Spinal cord (tissue), 10 donors: ENCODE data around the gene RPS3A. TPM values are rescaled to one million over a fixed set of nuclear protein-coding genes. Genes with fewer than 3 reads are reported as not detected.
"Not testable (repeated sequence)": the region's sequence is repeated elsewhere in the genome, so short reads cannot be mapped to it uniquely, and the experiment has no call there.

Experiments used
- DNase-seq, 6 donors: peaks; one replicate each; pipeline versions ENCODE4 v3.0.0 to v3.0.0-alpha.2; 2013 to 2015; ENCODE audit warnings: low spot score in 6 of 6, low read depth in 4 of 6
- H3K27ac ChIP-seq: one replicate; pipeline ENCODE4 v1.5.1; 2013; ENCODE audit warnings: low read depth, low read length, control low read depth
- H3K27me3 ChIP-seq: one replicate; pipeline ENCODE4 v1.6.1; 2013; ENCODE audit warnings: low read length; ENCODE audit not compliant: control insufficient read depth, insufficient read depth
- H3K36me3 ChIP-seq: one replicate; pipeline ENCODE4 v1.6.1; 2013; ENCODE audit warnings: low read length; ENCODE audit not compliant: control insufficient read depth, insufficient read depth
- H3K4me1 ChIP-seq: one replicate; pipeline ENCODE4 v1.6.1; 2013; ENCODE audit warnings: low read length; ENCODE audit not compliant: control insufficient read depth, insufficient read depth
- H3K4me3 ChIP-seq: one replicate; pipeline ENCODE4 v1.5.1; 2013; ENCODE audit warnings: low read depth, low read length, control low read depth
- H3K9me3 ChIP-seq: one replicate; pipeline ENCODE4 v1.6.1; 2013; ENCODE audit warnings: low read length; ENCODE audit not compliant: control insufficient read depth, insufficient read depth
- WGBS: methylation state at CpG from one replicate; pipeline ENCODE4 v1.1.5; 2013; ENCODE audit warnings: missing lambda C conversion rate; ENCODE audit not compliant: insufficient coverage; 5-methylcytosine and 5-hydroxymethylcytosine counted together
- long read RNA-seq, 4 donors: transcript quantifications; one replicate each; lab custom pipeline, GENCODE V29; 2026
- polyA plus RNA-seq, 2 donors: library from polyadenylated mRNA; unstranded; fragments of 120-200 nt; gene quantifications; one replicate each; pipeline ENCODE4 v1.2.1, GENCODE V29; 2013; ENCODE audit not compliant: insufficient read length in 2 of 2
- total RNA-seq, 2 donors: library from RNA; depleted of rRNA in 1 of 2; stranded (reverse); fragments of 120-200 nt in 1 of 2; fragments of >200 nt in 1 of 2; gene quantifications; one replicate each; pipeline versions ENCODE4 v1.2.3 to v1.2.4, GENCODE V29; 2013 to 2014
- donor health status: healthy.

RPS3A gene
- total RNA-seq: 1,000 to 10,000 TPM; 1,819 to 3,494 TPM
- 1,000 to 10,000 TPM; 2,006 to 2,096 TPM for polyA plus RNA-seq
- long read RNA-seq, donor 1, transcript RPS3A-205 (6 exons, 674 nt): minor isoform, 6 of 1,526 reads
- long read RNA-seq, donor 1, transcript RPS3A-208 (4 exons, 576 nt): minor isoform, 16 of 1,526 reads
- long read RNA-seq, donor 1, transcript RPS3A-201 (6 exons, 934 nt): major isoform, 1,309 of 1,526 reads
- long read RNA-seq, donor 1, partial matches to known transcripts: 179 of 1,526 reads
- long read RNA-seq, donor 1, other reads (novel, unspliced or antisense): 12 of 1,526 reads
- long read RNA-seq, donor 2, transcript RPS3A-208 (4 exons, 576 nt): minor isoform, 12 of 627 reads
- long read RNA-seq, donor 2, transcript RPS3A-201 (6 exons, 934 nt): major isoform, 553 of 627 reads
- long read RNA-seq, donor 2, partial matches to known transcripts: 52 of 627 reads
- long read RNA-seq, donor 2, other reads (novel, unspliced or antisense): 7 of 627 reads
- long read RNA-seq, donor 3, transcript RPS3A-205 (6 exons, 674 nt): minor isoform, 9 of 923 reads
- long read RNA-seq, donor 3, transcript RPS3A-201 (6 exons, 934 nt): major isoform, 844 of 923 reads
- long read RNA-seq, donor 3, transcript RPS3A-208 (4 exons, 576 nt): minor isoform, 5 of 923 reads
- long read RNA-seq, donor 3, partial matches to known transcripts: 62 of 923 reads
- long read RNA-seq, donor 3, other reads (novel, unspliced or antisense): 0 of 923 reads
- long read RNA-seq, donor 4, transcript RPS3A-210 (6 exons, 845 nt): minor isoform, 9 of 8,709 reads
- long read RNA-seq, donor 4, transcript RPS3A-201 (6 exons, 934 nt): major isoform, 7,527 of 8,709 reads
- long read RNA-seq, donor 4, transcript RPS3A-205 (6 exons, 674 nt): minor isoform, 78 of 8,709 reads
- long read RNA-seq, donor 4, transcript RPS3A-208 (4 exons, 576 nt): minor isoform, 40 of 8,709 reads
- long read RNA-seq, donor 4, partial matches to known transcripts: 810 of 8,709 reads
- long read RNA-seq, donor 4, other reads (novel, unspliced or antisense): 236 of 8,709 reads

DNA sequence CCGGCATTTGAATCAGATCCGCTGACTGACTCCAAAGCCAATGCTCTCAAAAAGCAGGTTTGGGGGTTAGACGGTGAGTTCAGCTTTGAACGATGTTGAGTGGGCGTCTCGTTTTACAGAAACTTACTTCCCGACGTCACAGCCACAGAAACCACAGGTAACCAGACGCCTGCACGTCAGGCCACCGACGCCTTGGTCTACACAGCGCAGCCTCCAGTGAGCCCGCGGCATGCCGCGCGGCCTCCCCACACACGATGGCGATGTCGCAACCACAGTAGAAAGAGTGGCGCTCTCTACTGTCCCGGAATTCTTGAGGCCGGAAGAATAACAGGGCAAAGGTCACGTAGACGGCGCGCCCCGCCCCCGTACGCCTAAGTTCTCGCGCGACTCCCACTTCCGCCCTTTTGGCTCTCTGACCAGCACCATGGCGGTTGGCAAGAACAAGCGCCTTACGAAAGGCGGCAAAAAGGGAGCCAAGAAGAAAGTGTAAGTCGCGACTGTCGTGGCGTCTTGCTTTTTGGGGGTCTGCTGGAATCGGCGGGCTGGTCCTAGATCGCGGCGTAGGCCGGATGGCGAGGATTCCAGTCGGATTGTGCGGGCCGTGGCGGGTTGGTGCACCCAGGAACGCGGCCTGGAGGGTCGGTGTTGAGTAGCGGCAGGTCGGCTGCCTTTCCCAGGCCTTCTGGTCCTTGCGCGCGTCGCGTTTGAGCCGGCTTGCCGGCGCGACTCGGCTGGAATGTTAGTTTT is at the start of gene RPS3A:
Gene RPS3A (plus strand): TSS at position 400 of the 747 bp plus-strand sequence. CDS start 25 bp downstream, at position 425.
- Histone ChIP-seq H3K9me3 (no peaks in the 10 kb centered on the region), H3K4me1 (no peaks in the 10 kb centered on the region), H3K27ac (peak within 1 kb of the TSS; percentile 94), H3K36me3 (peaks cover 11% of the 10 kb centered on the region), H3K4me3 (peak within 1 kb of the TSS; percentile 88), H3K27me3 (no peaks in the 10 kb centered on the region)
- DNase-seq: peak; percentile 95 to 99 (median 98)
- WGBS: 1% methylated on average over 65 of the region's 69 CpGs

DNA sequence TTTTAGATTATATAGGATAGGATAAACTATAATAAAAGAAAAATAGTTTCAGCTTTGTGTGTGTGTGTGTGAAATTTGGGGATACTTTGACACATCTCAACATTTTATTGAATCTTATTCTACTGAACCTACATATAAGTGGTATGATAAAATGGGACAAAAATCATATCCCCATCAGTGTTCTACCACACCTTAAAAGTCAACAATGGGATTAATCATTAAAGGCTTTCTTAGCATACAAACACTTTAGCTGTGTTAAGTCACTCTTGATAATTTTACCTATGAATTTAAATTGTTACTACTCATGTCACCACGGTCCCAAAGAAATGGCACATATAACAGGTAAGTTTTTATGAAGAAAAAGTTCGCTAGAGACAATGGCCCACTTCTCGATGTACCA is 46.6 kb upstream of the RPS3A start:
- DNase-seq: no peak
- Histone ChIP-seq H3K27ac (no peak overlapping the region), H3K4me1 (no peaks in the 10 kb centered on the region)

DNA sequence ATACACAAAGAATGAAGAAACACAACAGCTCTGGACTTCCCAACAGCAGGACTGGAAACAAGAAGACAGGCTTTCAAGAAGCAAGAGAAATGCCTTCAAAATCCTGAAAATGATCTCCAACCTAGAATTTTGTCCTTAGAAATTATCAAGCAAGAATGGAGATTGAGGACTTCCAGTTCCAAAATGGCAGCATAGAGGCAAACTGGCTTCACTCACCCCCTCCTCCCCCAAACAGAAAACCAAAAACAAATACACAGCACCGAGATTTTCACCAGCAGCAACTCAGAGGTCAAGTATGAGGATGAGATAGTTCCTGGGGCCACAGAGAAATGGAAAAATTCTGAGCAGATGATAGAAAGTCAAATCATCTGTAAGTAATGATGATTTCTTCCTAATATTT is 43.9 kb upstream of the RPS3A start:
- peaks cover 1% of the 10 kb centered on the region for H3K9me3 ChIP-seq
- no peaks in the 10 kb centered on the region for H3K36me3 ChIP-seq
- no peaks in the 10 kb centered on the region for H3K4me1 ChIP-seq
- no peak for DNase-seq
- no CpG with 5 or more reads among the region's 1 CpG for WGBS
- no peak overlapping the region for H3K4me3 ChIP-seq
- H3K27ac ChIP-seq: no peak overlapping the region
- H3K27me3 ChIP-seq: no peaks in the 10 kb centered on the region

More for the DNA sequence above, 46.6 kb upstream of the RPS3A start:
- Histone ChIP-seq H3K36me3 (no peaks in the 10 kb centered on the region), H3K4me3 (no peak overlapping the region), H3K27me3 (no peaks in the 10 kb centered on the region), H3K9me3 (peaks cover 1% of the 10 kb centered on the region)
- WGBS: 100% methylated on average over 1 of the region's 3 CpGs

DNA sequence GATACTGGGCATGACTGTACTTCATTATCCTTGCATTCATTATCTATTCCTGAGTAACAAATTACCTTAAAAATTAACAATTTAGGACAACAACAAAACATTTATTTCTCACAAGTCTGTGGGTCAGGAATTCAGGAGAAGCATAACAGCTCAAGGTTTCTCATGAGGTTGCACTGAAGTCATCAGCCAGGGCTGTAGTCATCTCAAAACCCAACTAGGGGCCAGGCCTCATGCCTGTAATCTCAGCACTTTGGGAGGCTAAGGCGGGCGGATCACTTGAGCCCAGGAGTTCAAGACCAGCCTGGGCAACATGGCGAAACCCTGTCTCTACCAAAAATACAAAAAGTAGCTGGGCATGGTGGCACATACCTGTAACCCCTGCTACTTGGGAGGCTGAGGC is 36.3 kb upstream of the RPS3A start:
- WGBS: 100% methylated on average over 3 of the region's 3 CpGs
- not testable (repeated sequence) for H3K9me3 ChIP-seq

GRCh38 chr4:151067316-151067970 is 32.0 kb upstream of the RPS3A start:
- Histone ChIP-seq H3K36me3 (no peaks in the 10 kb centered on the region), H3K4me1 (no peaks in the 10 kb centered on the region), H3K4me3 (no peak overlapping the region), H3K9me3 (no peaks in the 10 kb centered on the region), H3K27me3 (no peaks in the 10 kb centered on the region), H3K27ac (no peak overlapping the region)
- DNase-seq: no peak
- WGBS: 60% methylated on average over 1 of the region's 5 CpGs

More for the DNA sequence above, 36.3 kb upstream of the RPS3A start:
- DNase-seq, H3K4me3 ChIP-seq, H3K27me3 ChIP-seq, H3K36me3 ChIP-seq, H3K4me1 ChIP-seq, H3K27ac ChIP-seq: not testable (repeated sequence)

- DNase-seq: no peak
- H3K9me3 ChIP-seq: no peaks in the 10 kb centered on the region
- no peak overlapping the region for H3K4me3 ChIP-seq
- no peak overlapping the region for H3K27ac ChIP-seq
- H3K36me3 ChIP-seq: no peaks in the 10 kb centered on the region
- no peaks in the 10 kb centered on the region for H3K27me3 ChIP-seq
- no peaks in the 10 kb centered on the region for H3K4me1 ChIP-seq
Observed at GRCh38 chr4:151074416-151074916, 25.0 kb upstream of the RPS3A start.

DNA sequence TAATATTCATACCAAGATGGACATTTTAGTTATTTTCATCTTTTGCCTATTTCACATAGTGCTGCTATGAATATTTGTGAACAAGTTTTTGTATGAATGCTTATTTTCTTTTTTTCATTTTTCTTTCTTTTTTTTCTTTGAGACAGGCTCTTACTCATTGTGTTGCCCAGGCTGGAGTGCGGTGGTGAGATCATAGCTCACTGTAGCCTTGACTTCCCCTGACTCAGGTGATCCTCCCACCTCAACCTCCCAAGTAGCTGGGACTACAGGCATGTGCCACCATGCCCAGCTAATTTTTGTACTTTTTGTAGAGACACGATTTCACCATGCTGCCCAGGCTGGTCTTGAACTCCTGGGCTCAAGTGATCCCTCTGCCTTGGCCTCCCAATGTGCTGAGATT is 21.4 kb upstream of the RPS3A start:
- H3K4me3 ChIP-seq, DNase-seq, H3K27me3 ChIP-seq, H3K9me3 ChIP-seq, H3K36me3 ChIP-seq, H3K4me1 ChIP-seq, H3K27ac ChIP-seq: not testable (repeated sequence)
- 96% methylated on average over 2 of the region's 2 CpGs for WGBS

DNA sequence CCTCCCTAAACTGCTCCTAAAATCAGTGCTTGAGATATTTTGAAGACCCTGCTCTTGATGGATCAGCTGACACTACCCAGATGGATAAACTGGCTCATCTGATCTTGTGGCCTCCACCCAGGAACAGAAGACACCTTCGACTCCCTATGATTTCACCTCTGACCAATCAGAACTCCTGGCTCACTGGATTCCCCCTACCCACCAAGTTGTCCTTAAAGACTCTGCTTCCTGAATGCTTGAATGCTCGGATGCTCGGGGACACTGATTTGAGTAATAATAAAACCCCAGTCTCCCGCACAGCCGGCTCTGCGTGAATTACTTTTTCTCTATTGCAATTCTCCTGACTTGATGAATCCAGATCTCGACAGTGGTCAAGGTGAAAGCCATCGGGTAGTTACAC is 12.0 kb upstream of the RPS3A start:
- Histone ChIP-seq H3K27ac (no peak overlapping the region), H3K9me3 (no peaks in the 10 kb centered on the region), H3K36me3 (no peaks in the 10 kb centered on the region), H3K27me3 (no peaks in the 10 kb centered on the region), H3K4me1 (no peaks in the 10 kb centered on the region), H3K4me3 (no peak overlapping the region)
- 77% methylated on average over 6 of the region's 8 CpGs for WGBS
- no peak for DNase-seq

- Histone ChIP-seq H3K4me3 (no peak overlapping the region), H3K9me3 (no peaks in the 10 kb centered on the region), H3K36me3 (no peaks in the 10 kb centered on the region), H3K4me1 (no peaks in the 10 kb centered on the region), H3K27ac (no peak overlapping the region), H3K27me3 (no peaks in the 10 kb centered on the region)
- DNase-seq: no peak
- WGBS: no CpG with 5 or more reads among the region's 2 CpGs
Observed at GRCh38 chr4:151091047-151091446, 8.4 kb upstream of the RPS3A start.
